Lower lobe of right lung (tissue), 2 donors: Measurements from ENCODE around the gene PLEKHG3. TPM values are rescaled to one million over a fixed set of nuclear protein-coding genes. Genes with fewer than 3 reads are reported as not detected.
A peak's percentile ranks its signal among the peaks of the same experiment; 100 is the strongest.

Experiments used
- ATAC-seq, 2 donors: fragments of 200-7000 bp; cut with Tn5 transposase; one replicate each; pipeline ENCODE4 v1.9.1; 2020 to 2022; ENCODE audit warnings: mild to moderate bottlenecking in 2 of 2, moderate library complexity in 2 of 2
- DNase-seq: peaks from one replicate; pipeline ENCODE4 v3.0.0-alpha.2; 2020
- H3K27ac ChIP-seq: fragments of 200-600 bp; one replicate; pipeline ENCODE4 v1.8.0; 2022
- H3K27me3 ChIP-seq: fragments of 200-600 bp; one replicate; pipeline ENCODE4 v1.8.0; 2022; ENCODE audit warnings: low read depth
- H3K36me3 ChIP-seq: fragments of 200-600 bp; one replicate; pipeline ENCODE4 v1.8.0; 2022; ENCODE audit warnings: mild to moderate bottlenecking
- H3K4me1 ChIP-seq: fragments of 200-600 bp; one replicate; pipeline ENCODE4 v1.8.0; 2022
- H3K4me3 ChIP-seq: fragments of 200-600 bp; one replicate; pipeline ENCODE4 v1.8.0; 2022; ENCODE audit warnings: mild to moderate bottlenecking
- H3K9me3 ChIP-seq: fragments of 200-600 bp; one replicate; pipeline ENCODE4 v1.8.0; 2022
- intact Hi-C: fragments of 100-400 bp; cut with DNase I; formaldehyde crosslinking; loops from one replicate; pipeline ENCODE4 v1.11.0; 2022
- total RNA-seq: library from RNA; stranded (reverse); fragmentation: NEBNext Ultra II Directional; extraction: Animal tissue kit (Norgen Biotek cat#: 25700); gene quantifications from one replicate; pipeline ENCODE4 v1.2.1, GENCODE V29; 2021
- TF ChIP-seq, protein P1 (sequence below): fragments of 200-600 bp; IDR thresholded peaks from one replicate; pipeline ENCODE4 v1.8.0; 2022; ENCODE audit warnings: antibody characterized with exemption, mild to moderate bottlenecking
- donor health status: DM: no; HTN: yes; CAD: no; lungs with severe emphysema.

The PLEKHG3 gene
- total RNA-seq, 1 donor from 2014 or later: 33.1 TPM

DNA sequence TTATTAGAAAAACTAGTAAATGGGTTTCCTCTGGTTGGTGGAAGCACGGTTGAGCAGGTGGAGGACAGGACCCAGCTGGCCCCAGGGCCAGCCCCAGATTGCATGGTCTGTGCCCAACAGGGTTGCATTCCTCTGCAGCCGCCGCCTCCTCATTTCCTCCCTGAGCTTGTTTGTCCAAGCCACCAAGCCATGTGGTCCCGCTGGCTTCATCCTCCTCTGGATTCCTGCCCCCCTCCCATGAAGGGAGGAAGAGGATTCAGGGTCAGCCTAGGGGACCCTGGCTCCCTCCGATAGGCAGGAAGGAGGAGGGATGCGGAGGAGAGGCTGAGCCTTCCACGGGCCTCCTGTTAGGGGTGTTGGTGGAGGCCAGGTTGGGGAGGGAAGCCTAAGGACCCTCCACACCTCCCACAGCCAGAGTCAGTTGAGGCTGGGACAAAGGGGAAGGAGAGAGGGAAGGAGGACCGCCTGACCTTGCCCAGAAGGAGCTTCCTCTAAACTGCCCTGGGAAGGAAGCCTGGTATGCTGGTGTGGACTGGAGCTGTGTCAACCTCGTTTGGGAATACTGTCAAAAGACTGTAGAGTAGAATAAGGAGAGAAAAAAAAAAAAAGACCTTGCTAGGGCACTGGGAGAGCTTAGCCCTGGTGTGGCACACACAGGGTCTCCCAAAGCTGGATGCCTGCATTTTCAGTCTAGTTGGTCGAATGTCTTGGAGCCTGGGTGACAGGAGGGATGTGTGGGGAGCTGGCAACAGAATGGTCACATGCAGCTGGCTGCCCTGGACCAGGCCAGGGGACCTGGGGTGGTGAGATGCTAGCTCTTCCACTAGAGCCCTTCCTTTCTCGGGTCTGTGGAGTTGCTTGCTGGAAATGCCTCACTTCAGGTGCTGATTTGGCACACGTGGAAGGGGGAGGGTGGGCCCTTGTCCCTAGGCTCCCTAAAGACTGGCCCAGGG, 42.4 kb downstream of the PLEKHG3 start:
- Histone ChIP-seq H3K9me3 (no peaks in the 10 kb centered on the region), H3K27ac (no peak overlapping the region), H3K4me1 (peaks cover 18% of the 10 kb centered on the region), H3K27me3 (no peaks in the 10 kb centered on the region), H3K36me3 (peaks cover 31% of the 10 kb centered on the region), H3K4me3 (no peak overlapping the region)
- TF ChIP-seq, protein P1, sequence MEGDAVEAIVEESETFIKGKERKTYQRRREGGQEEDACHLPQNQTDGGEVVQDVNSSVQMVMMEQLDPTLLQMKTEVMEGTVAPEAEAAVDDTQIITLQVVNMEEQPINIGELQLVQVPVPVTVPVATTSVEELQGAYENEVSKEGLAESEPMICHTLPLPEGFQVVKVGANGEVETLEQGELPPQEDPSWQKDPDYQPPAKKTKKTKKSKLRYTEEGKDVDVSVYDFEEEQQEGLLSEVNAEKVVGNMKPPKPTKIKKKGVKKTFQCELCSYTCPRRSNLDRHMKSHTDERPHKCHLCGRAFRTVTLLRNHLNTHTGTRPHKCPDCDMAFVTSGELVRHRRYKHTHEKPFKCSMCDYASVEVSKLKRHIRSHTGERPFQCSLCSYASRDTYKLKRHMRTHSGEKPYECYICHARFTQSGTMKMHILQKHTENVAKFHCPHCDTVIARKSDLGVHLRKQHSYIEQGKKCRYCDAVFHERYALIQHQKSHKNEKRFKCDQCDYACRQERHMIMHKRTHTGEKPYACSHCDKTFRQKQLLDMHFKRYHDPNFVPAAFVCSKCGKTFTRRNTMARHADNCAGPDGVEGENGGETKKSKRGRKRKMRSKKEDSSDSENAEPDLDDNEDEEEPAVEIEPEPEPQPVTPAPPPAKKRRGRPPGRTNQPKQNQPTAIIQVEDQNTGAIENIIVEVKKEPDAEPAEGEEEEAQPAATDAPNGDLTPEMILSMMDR: no peak
- DNase-seq: no peak
- intact Hi-C loops: no loop called here
- peak; percentile 2 to 5 for ATAC-seq

DNA sequence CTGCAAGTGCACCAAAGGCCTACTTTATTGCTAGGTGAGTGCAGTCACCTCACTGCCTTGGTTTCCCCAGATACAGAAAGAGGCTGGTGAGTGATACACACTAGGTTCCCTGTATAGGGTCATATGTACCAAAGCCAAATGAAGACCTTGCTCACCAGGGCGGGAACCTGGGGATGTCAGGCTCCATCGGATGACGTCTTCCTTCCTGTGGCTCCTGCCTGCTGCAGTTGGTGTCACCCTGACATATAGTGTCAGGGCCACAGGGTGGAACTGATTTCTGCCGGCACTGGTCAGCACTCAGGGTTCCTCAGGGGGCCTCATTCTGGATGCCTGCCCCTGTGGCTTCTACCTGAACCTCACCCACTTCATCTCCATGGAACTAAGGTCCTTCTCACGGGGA, 43.1 kb downstream of the PLEKHG3 start:
- no peak overlapping the region for H3K27ac ChIP-seq
- no peak for DNase-seq
- no peak overlapping the region for H3K4me3 ChIP-seq

DNA sequence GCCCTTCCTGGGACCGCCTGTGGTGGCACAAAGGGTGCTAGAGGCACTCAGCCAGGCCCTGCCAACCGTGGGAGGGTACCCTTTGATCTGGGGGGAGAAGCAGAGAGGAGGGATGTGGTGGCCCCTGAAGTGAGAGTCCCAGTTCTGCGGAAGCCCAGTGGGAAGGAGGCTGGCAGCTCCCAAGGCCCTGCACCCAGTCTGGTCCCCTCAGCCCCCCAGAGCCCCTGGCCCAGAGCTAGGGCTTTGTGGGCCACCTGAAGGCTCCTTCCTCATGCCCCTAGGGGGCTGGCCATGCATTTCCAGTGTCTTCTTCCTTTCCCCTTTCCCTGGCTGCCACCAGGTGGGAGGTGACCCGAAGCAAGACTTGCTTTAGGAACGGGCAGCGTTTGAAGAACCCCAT, 44.3 kb downstream of the PLEKHG3 start:
- Histone ChIP-seq H3K9me3 (no peaks in the 10 kb centered on the region), H3K4me1 (peaks cover 18% of the 10 kb centered on the region), H3K27me3 (no peaks in the 10 kb centered on the region), H3K4me3 (no peak overlapping the region), H3K27ac (no peak overlapping the region), H3K36me3 (peaks cover 12% of the 10 kb centered on the region)
- intact Hi-C loops: no loop called here
- TF ChIP-seq, protein P1: no peak
- no peak for ATAC-seq
- DNase-seq: no peak

More for the DNA sequence above, 43.1 kb downstream of the PLEKHG3 start:
- TF ChIP-seq, protein P1: no peak
- Histone ChIP-seq H3K36me3 (peaks cover 24% of the 10 kb centered on the region), H3K27me3 (no peaks in the 10 kb centered on the region), H3K9me3 (no peaks in the 10 kb centered on the region), H3K4me1 (peaks cover 18% of the 10 kb centered on the region)
- intact Hi-C loops: no loop called here
- no peak for ATAC-seq

DNA sequence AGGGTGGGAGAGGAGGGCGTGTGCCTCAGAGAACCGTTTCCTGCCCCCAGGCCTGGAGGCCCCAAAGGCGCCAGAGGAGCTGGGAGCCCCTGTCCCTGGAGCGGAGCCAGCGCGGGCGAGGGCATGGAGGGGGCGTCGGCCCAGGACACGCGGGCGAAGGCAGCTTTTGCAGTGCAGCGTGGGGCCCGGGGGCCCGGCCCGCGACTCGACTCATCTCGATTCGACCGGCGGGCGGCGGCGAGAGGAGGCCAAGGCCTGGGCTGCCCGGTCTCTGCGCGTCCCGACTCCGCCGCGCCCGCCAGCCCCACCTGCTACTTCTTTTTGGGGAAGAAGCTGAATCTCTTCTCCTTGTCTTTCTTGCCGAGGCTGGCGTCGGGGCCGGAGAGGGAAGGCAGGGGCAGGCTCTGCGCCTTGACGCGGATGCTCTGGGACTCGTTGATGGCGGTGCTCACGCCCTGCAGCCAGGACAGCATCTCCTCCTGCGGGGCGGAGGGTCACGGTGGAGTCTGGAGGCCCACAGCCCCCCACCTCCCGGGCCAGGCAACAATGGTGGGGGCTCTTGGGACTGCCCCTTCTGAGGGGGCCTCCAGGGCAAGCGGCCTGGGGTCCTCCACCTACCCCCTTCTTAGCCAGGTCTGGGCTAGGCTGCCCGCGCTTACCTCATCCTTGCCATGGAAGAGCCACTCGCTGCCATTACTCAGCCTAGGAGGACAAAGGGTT, 44.9 kb downstream of the PLEKHG3 start:
- H3K27me3 ChIP-seq: no peaks in the 10 kb centered on the region
- TF ChIP-seq, protein P1: no peak
- H3K4me1 ChIP-seq: peaks cover 18% of the 10 kb centered on the region
- H3K27ac ChIP-seq: no peak overlapping the region
- intact Hi-C loops: no loop called here
- no peaks in the 10 kb centered on the region for H3K9me3 ChIP-seq
- ATAC-seq (no peak), DNase-seq (no peak)
- H3K4me3 ChIP-seq: no peak overlapping the region
- peaks cover 6% of the 10 kb centered on the region for H3K36me3 ChIP-seq

DNA sequence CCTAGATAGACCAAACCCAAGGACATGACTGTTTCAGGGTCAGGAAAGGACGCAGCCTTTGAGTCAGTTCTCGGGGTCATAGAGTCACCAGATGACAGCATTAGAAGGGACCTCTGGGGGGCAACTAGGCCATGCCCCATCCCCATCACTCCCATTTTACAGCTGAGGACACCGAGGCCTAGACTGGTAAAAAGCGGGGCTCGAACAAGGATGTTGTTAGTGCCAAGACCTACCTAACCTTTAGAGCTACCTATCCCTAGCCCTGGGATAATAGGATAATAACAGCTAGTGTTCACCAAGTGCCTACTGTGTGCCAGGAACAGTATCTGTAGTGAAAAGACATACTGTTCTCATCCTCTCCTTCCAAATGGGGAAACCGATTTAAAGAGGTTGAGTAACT, 48.7 kb downstream of the PLEKHG3 start:
- no peak overlapping the region for H3K4me3 ChIP-seq
- TF ChIP-seq, protein P1: no peak
- H3K4me1 ChIP-seq: peaks cover 8% of the 10 kb centered on the region
- intact Hi-C loops: no loop called here
- no peaks in the 10 kb centered on the region for H3K27me3 ChIP-seq
- no peaks in the 10 kb centered on the region for H3K9me3 ChIP-seq
- ATAC-seq (no peak), DNase-seq (no peak)
- no peaks in the 10 kb centered on the region for H3K36me3 ChIP-seq
- no peak overlapping the region for H3K27ac ChIP-seq
